ENCODE results near the gene CLK3. TPM values are rescaled to one million over a fixed set of nuclear protein-coding genes. Genes with fewer than 3 reads are reported as not detected.

CLK3 gene
- total RNA-seq, 2 experiments from 2014 or later: 86.5 to 109 TPM

- Histone ChIP-seq H3K4me3 (ENCODE audit: low read depth, low read length, poor library complexity, severe bottlenecking) (no peak overlapping the region), H3K4me2 (ENCODE audit: low read length) (no peak overlapping the region), H3K9me3 (ENCODE audit: low read length) (no peaks in the 10 kb centered on the region), H4K20me1 (ENCODE audit: insufficient read depth, low read length) (no peaks in the 10 kb centered on the region; the same call in 1 of the 2 replicates), H3K36me3 (ENCODE audit: insufficient read depth, low read length) (peaks cover 100% of the 10 kb centered on the region), H3K79me2 (ENCODE audit: insufficient read depth, low read depth, low read length) (peaks cover 12% of the 10 kb centered on the region; the same call in 1 of the 2 replicates), H3K9me2 (ENCODE audit: insufficient read depth, low read length) (no peaks in the 10 kb centered on the region), H2AFZ (ENCODE audit: low read length) (no peak overlapping the region), H3K27ac (ENCODE audit: low read depth, low read length, poor library complexity, severe bottlenecking) (no peak overlapping the region), H3K4me1 (ENCODE audit: insufficient read depth, low read length, poor library complexity, severe bottlenecking) (peaks cover 16% of the 10 kb centered on the region)
- POLR2A ChIA-PET: no interaction called here
- intact Hi-C loops (cut with micrococcal nuclease; ENCODE audit: unreplicated experiment): no loop called here
- CTCF ChIA-PET (ENCODE audit: unreplicated experiment): interaction anchor here (0.6 to 1.1 kb wide), 2 partner anchors 35 to 250 kb away, joined by 3 read pairs; no protein-coding TSS in a partner anchor
- BruUV-seq (replicated peaks): no TSS peak
- TF ChIP-seq EZH2phosphoT487 (IDR thresholded peaks at IDR 0.05; ENCODE audit: borderline replicate concordance, low read depth, low read length): no peak
- no peak for TF ChIP-seq CTCF (conservative IDR thresholded peaks at IDR 0.05; ENCODE audit: low read length)
- DNase-seq (ENCODE audit: low spot score): no peak
Observed at GRCh38 chr15:74624020-74624602, 8.5 kb downstream of the CLK3 start.

DNA sequence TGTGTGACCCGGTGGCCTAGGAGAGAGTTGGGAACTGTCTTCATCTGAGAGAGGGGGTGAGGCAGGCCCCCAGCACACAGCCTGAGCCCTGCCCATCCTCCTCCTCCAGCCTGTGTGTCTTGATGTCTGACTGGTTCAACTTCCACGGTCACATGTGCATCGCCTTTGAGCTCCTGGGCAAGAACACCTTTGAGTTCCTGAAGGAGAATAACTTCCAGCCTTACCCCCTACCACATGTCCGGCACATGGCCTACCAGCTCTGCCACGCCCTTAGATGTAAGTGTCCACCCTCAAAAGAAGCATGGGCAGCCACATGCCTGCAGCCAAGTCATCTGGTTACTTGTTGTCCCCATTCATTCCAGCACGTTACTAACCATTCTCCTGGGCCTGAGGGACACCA is 10.1 kb downstream of the CLK3 start:
- Histone ChIP-seq H3K4me3 (ENCODE audit: low read depth, low read length, poor library complexity, severe bottlenecking) (no peak overlapping the region), H3K4me2 (ENCODE audit: low read length) (no peak overlapping the region), H3K36me3 (ENCODE audit: insufficient read depth, low read length) (peaks cover 97% of the 10 kb centered on the region), H3K4me1 (ENCODE audit: insufficient read depth, low read length, poor library complexity, severe bottlenecking) (peaks cover 26% of the 10 kb centered on the region), H3K27ac (ENCODE audit: low read depth, low read length, poor library complexity, severe bottlenecking) (no peak overlapping the region), H3K79me2 (ENCODE audit: insufficient read depth, low read depth, low read length) (peaks cover 12% of the 10 kb centered on the region; the same call in 1 of the 2 replicates), H3K9me3 (ENCODE audit: low read length) (no peaks in the 10 kb centered on the region), H3K9me2 (ENCODE audit: insufficient read depth, low read length) (no peaks in the 10 kb centered on the region), H2AFZ (ENCODE audit: low read length) (no peak overlapping the region), H4K20me1 (ENCODE audit: insufficient read depth, low read length) (no peaks in the 10 kb centered on the region; the same call in 1 of the 2 replicates)
- TF ChIP-seq EZH2phosphoT487 (IDR thresholded peaks at IDR 0.05; ENCODE audit: borderline replicate concordance, low read depth, low read length) (no peak), CTCF (conservative IDR thresholded peaks at IDR 0.05; ENCODE audit: low read length) (no peak)
- POLR2A ChIA-PET: no interaction called here
- CTCF ChIA-PET (ENCODE audit: unreplicated experiment): no interaction called here
- BruUV-seq (replicated peaks): no TSS peak
- intact Hi-C loops (cut with micrococcal nuclease; ENCODE audit: unreplicated experiment): no loop called here
- no peak for DNase-seq (ENCODE audit: low spot score)

GRCh38 chr15:74626336-74626735 is 10.7 kb downstream of the CLK3 start:
- intact Hi-C loops (cut with micrococcal nuclease; ENCODE audit: unreplicated experiment): no loop called here

More at GRCh38 chr15:74626336-74626735, 10.7 kb downstream of the CLK3 start:
- Histone ChIP-seq H2AFZ (ENCODE audit: low read length) (no peak overlapping the region), H3K36me3 (ENCODE audit: insufficient read depth, low read length) (peaks cover 96% of the 10 kb centered on the region), H3K79me2 (ENCODE audit: insufficient read depth, low read depth, low read length) (peaks cover 12% of the 10 kb centered on the region; the same call in 1 of the 2 replicates), H3K9me2 (ENCODE audit: insufficient read depth, low read length) (no peaks in the 10 kb centered on the region), H3K27ac (ENCODE audit: low read depth, low read length, poor library complexity, severe bottlenecking) (peak overlapping the region; percentile 66), H3K4me1 (ENCODE audit: insufficient read depth, low read length, poor library complexity, severe bottlenecking) (peaks cover 26% of the 10 kb centered on the region), H3K4me3 (ENCODE audit: low read depth, low read length, poor library complexity, severe bottlenecking) (no peak overlapping the region), H4K20me1 (ENCODE audit: insufficient read depth, low read length) (no peaks in the 10 kb centered on the region; the same call in 1 of the 2 replicates), H3K9me3 (ENCODE audit: low read length) (no peaks in the 10 kb centered on the region), H3K4me2 (ENCODE audit: low read length) (no peak overlapping the region)
- no peak for DNase-seq (ENCODE audit: low spot score)
- POLR2A ChIA-PET: interaction anchor here (0.6 to 1.7 kb wide), 4 partner anchors 9 to 280 kb away, joined by 3 to 6 read pairs (median 4); no protein-coding TSS in a partner anchor
- no TSS peak for BruUV-seq (replicated peaks)
- CTCF ChIA-PET (ENCODE audit: unreplicated experiment): interaction anchor here (0.7 kb wide), 1 partner anchor 9 kb away, joined by 3 read pairs; no protein-coding TSS in a partner anchor
- TF ChIP-seq CTCF (conservative IDR thresholded peaks at IDR 0.05; ENCODE audit: low read length): no peak
- no peak for TF ChIP-seq EZH2phosphoT487 (IDR thresholded peaks at IDR 0.05; ENCODE audit: borderline replicate concordance, low read depth, low read length)

Measured in OCI-LY7 (cell line).